ENCODE data around the gene RELN. TPM values are rescaled to one million over a fixed set of nuclear protein-coding genes. Genes with fewer than 3 reads are reported as not detected.
A peak's percentile ranks its signal among the peaks of the same experiment; 100 is the strongest.

Gene RELN
- total RNA-seq, 1 experiment from 2014 or later = 8.0 TPM

GRCh38 chr7:103657474-103657894, 332.0 kb downstream of the RELN start:
- ATAC-seq = no peak
- no TSS peak for BruUV-seq (replicated peaks)

DNA sequence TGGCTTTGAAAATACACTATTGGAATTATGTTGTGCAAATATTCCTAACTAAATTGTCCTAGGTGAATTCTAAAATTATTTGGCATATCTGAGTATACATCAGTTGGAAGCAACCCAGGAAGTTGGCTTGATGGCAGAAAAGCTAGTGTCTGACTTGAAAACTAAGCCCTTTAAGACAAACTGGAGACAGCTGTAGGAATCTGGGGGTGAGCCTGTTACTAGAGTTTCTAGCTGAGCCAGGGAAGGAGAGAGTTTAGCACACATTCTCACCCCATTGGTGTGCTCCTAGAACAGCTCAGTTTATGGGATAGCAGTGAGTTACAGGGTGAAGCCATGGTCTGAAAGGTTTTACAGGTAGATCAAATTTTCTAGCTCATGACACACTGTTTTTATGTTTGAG, 333.2 kb downstream of the RELN start:
- Histone ChIP-seq H3K27me3 (ENCODE audit: low read length) (no peaks in the 10 kb centered on the region), H3K9me3 (ENCODE audit: low read length) (no peaks in the 10 kb centered on the region), H3K4me1 (ENCODE audit: insufficient read depth, low read length) (peaks cover 15% of the 10 kb centered on the region), H3K9me2 (replicated peaks; ENCODE audit: low read length) (no peaks in the 10 kb centered on the region; the same call in 1 of the 2 replicates), H3K4me3 (ENCODE audit: low read length) (no peak overlapping the region), H3K36me3 (ENCODE audit: low read depth, low read length) (no peaks in the 10 kb centered on the region), H3K9ac (ENCODE audit: low read length) (no peak overlapping the region), H3K4me2 (ENCODE audit: low read length) (no peak overlapping the region), H3K27ac (ENCODE audit: low read length) (no peak overlapping the region), H3K79me2 (ENCODE audit: low read length) (no peaks in the 10 kb centered on the region), H4K20me1 (ENCODE audit: low read length) (no peaks in the 10 kb centered on the region), H3F3A (ENCODE audit: low read length, unreplicated experiment) (no peaks in the 10 kb centered on the region), H2AFZ (ENCODE audit: low read length) (no peak overlapping the region)
- BruUV-seq (replicated peaks) = no TSS peak
- TF ChIP-seq CTCF (conservative IDR thresholded peaks at IDR 0.05; ENCODE audit: low read depth, low read length) = no peak
- no peak for TF ChIP-seq EZH2 (IDR thresholded peaks at IDR 0.05; ENCODE audit: low read length, unreplicated experiment)
- TF ChIP-seq EZH2phosphoT487 (IDR thresholded peaks at IDR 0.05; ENCODE audit: borderline replicate concordance, low read length) = no peak
- CTCF ChIA-PET = no interaction called here
- POLR2A ChIA-PET (ENCODE audit: unreplicated experiment) = no interaction called here
- intact Hi-C loops (cut with micrococcal nuclease) = no loop called here
- no peak for ATAC-seq
- DNase-seq = no peak

More at GRCh38 chr7:103657474-103657894, 332.0 kb downstream of the RELN start:
- H3K4me2 ChIP-seq (ENCODE audit: low read length) = no peak overlapping the region
- H3K9ac ChIP-seq (ENCODE audit: low read length) = no peak overlapping the region
- no peaks in the 10 kb centered on the region for H3F3A ChIP-seq (ENCODE audit: low read length, unreplicated experiment)
- H3K9me2 ChIP-seq (replicated peaks; ENCODE audit: low read length) = no peaks in the 10 kb centered on the region; the same call in 1 of the 2 replicates
- no peak overlapping the region for H3K27ac ChIP-seq (ENCODE audit: low read length)
- ChIA-PET POLR2A (ENCODE audit: unreplicated experiment) (no interaction called here), CTCF (no interaction called here)
- TF ChIP-seq EZH2phosphoT487 (IDR thresholded peaks at IDR 0.05; ENCODE audit: borderline replicate concordance, low read length) = no peak
- no peak for TF ChIP-seq CTCF (conservative IDR thresholded peaks at IDR 0.05; ENCODE audit: low read depth, low read length)
- no peak for TF ChIP-seq EZH2 (IDR thresholded peaks at IDR 0.05; ENCODE audit: low read length, unreplicated experiment)
- no peaks in the 10 kb centered on the region for H3K9me3 ChIP-seq (ENCODE audit: low read length)
- no peaks in the 10 kb centered on the region for H3K27me3 ChIP-seq (ENCODE audit: low read length)
- no peak for DNase-seq
- no peak overlapping the region for H3K4me3 ChIP-seq (ENCODE audit: low read length)
- intact Hi-C loops (cut with micrococcal nuclease) = no loop called here
- no peaks in the 10 kb centered on the region for H4K20me1 ChIP-seq (ENCODE audit: low read length)
- H3K79me2 ChIP-seq (ENCODE audit: low read length) = no peaks in the 10 kb centered on the region
- peaks cover 15% of the 10 kb centered on the region for H3K4me1 ChIP-seq (ENCODE audit: insufficient read depth, low read length)
- no peak overlapping the region for H2AFZ ChIP-seq (ENCODE audit: low read length)
- H3K36me3 ChIP-seq (ENCODE audit: low read depth, low read length) = no peaks in the 10 kb centered on the region

GRCh38 chr7:103651593-103652377, 337.7 kb downstream of the RELN start:
- no TSS peak for BruUV-seq (replicated peaks)
- Histone ChIP-seq H2AFZ (ENCODE audit: low read length) (no peak overlapping the region), H3K4me2 (ENCODE audit: low read length) (no peak overlapping the region), H3K9me2 (replicated peaks; ENCODE audit: low read length) (no peaks in the 10 kb centered on the region), H3K9me3 (ENCODE audit: low read length) (no peaks in the 10 kb centered on the region), H3K9ac (ENCODE audit: low read length) (no peak overlapping the region), H3K27me3 (ENCODE audit: low read length) (no peaks in the 10 kb centered on the region), H3K27ac (ENCODE audit: low read length) (no peak overlapping the region), H4K20me1 (ENCODE audit: low read length) (no peaks in the 10 kb centered on the region), H3K4me3 (ENCODE audit: low read length) (no peak overlapping the region), H3K79me2 (ENCODE audit: low read length) (no peaks in the 10 kb centered on the region), H3K4me1 (ENCODE audit: insufficient read depth, low read length) (peaks cover 7% of the 10 kb centered on the region; the same call in 1 of the 2 replicates), H3K36me3 (ENCODE audit: low read depth, low read length) (no peaks in the 10 kb centered on the region), H3F3A (ENCODE audit: low read length, unreplicated experiment) (no peaks in the 10 kb centered on the region)
- DNase-seq (no peak), ATAC-seq (peak; percentile 18; the same call in 1 of the 2 replicates)
- POLR2A ChIA-PET (ENCODE audit: unreplicated experiment) = no interaction called here
- no peak for TF ChIP-seq EZH2phosphoT487 (IDR thresholded peaks at IDR 0.05; ENCODE audit: borderline replicate concordance, low read length)
- no peak for TF ChIP-seq CTCF (conservative IDR thresholded peaks at IDR 0.05; ENCODE audit: low read depth, low read length)
- TF ChIP-seq EZH2 (IDR thresholded peaks at IDR 0.05; ENCODE audit: low read length, unreplicated experiment) = no peak
- CTCF ChIA-PET = interaction anchor here (0.6 kb wide), 1 partner anchor 21 kb away, joined by 9 read pairs; no protein-coding TSS in a partner anchor
- intact Hi-C loops (cut with micrococcal nuclease) = no loop called here
